ENCODE data around the gene LRRC3C. TPM values are rescaled to one million over a fixed set of nuclear protein-coding genes. Genes with fewer than 3 reads are reported as not detected.
"Not testable (repeated sequence)": the region's sequence is repeated elsewhere in the genome, so short reads cannot be mapped to it uniquely, and the experiment has no call there.

The LRRC3C gene, protein sequence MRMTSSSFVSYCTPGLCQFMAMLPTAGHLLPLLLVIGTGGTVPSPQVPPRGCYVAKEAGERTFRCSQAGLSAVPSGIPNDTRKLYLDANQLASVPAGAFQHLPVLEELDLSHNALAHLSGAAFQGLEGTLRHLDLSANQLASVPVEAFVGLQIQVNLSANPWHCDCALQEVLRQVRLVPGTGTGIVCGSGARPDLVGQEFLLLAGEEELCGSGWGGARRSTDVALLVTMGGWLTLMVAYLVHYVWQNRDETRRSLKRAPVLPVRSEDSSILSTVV
- not detected for polyA plus RNA-seq

DNA sequence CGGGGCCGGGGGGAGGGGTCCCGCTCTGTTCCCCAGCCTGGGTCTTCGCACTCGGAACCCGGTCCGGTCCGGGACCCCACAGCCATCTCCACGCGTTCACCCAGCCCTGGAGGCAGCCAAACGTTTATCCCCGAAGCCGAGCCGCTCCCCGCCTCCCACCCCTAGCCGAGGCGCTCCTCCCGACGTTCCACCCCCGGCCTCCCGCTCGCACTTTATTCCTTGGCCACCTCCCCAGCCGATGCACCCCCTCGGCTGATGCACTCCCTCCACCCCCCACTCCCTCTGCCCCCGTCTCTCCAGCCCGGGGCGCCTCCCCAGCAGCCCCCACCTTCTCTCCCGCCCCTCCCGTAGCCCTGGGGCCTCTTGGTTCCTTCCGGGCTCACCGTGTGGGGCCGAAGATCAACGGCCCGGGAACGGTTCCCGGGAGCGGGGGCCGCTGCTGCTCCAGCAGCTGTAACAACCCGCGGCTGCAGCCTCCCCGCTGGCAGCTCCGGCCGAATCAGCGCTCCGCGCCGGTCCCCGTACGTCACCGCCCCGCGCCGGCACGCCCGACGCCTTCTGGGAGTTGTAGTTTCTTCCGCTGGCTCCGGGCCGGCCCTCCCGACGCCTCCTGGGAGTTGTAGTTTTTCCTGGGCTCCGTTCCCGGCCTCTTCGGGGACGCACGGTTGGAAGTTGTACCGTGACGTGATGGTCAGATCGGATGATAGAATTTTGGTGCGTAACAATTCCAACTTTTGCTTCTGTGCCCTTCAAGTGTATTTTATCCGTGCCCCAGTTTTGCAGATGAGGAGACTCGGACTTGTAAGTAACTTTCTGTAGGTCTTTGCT is at the start of gene LRRC3C, which contains the start of gene ORMDL3:
LRRC3C (plus strand) TSS at position 632 of the 828 bp plus-strand sequence. CDS start 13,792 bp downstream, outside the sequence.
ORMDL3 (minus strand) TSS at position 501 of the 828 bp plus-strand sequence. CDS start 3,398 bp downstream, outside the sequence.
- Mint-ChIP-seq H3K4me1 (peaks cover 39 to 46% of the 10 kb centered on the region in 2 donors), H3K9me3 (no peaks in the 10 kb centered on the region), H3K4me3 (peak within 1 kb of the TSS; percentile 86 to 97 (median 94)), H3K36me3 (peaks cover 0 to 7% (median 3%) of the 10 kb centered on the region in 3 donors), H3K27me3 (ENCODE audit: low read depth in 3 of 3) (peaks cover 0 to 2% (median 0%) of the 10 kb centered on the region in 3 donors), H3K27ac (peak within 1 kb of the TSS; percentile 86 to 97 (median 92))
- peak; percentile 89 to 90 (median 90) for DNase-seq

DNA sequence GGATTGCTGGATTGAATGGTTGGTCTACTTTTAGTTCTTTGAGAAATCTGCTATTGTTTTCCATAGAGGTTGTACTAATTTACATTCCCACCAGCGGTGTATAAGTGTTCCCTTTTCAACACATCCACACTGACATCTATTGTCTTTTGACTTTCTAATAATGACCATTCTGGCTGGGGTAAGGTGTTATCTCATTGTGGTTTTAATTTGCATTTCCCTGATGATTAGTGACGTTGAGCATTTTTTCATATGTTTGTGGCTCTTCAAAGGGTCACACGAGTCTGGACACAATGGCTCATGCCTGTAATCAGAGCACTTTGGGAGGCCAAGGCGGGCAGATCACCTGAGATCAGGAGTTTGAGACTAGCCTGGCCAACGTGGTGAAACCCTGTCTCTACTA is 41.4 kb upstream of the LRRC3C start:
- not testable (repeated sequence) for H3K27me3 Mint-ChIP-seq (ENCODE audit: low read depth in 3 of 3); H3K4me1 Mint-ChIP-seq; H3K4me3 Mint-ChIP-seq; H3K36me3 Mint-ChIP-seq; DNase-seq; H3K9me3 Mint-ChIP-seq; H3K27ac Mint-ChIP-seq

GRCh38 chr17:39887078-39887477 is 40.5 kb upstream of the LRRC3C start:
- no peak for DNase-seq
- H3K4me1 Mint-ChIP-seq: peaks cover 0 to 5% of the 10 kb centered on the region in 2 donors
- H3K27me3 Mint-ChIP-seq (ENCODE audit: low read depth in 3 of 3): peaks cover 0 to 6% (median 0%) of the 10 kb centered on the region in 3 donors
- peaks cover 0 to 4% (median 3%) of the 10 kb centered on the region in 3 donors for H3K36me3 Mint-ChIP-seq
- H3K27ac Mint-ChIP-seq: no peak overlapping the region
- no peaks in the 10 kb centered on the region for H3K9me3 Mint-ChIP-seq
- no peak overlapping the region for H3K4me3 Mint-ChIP-seq

- Mint-ChIP-seq H3K4me1 (peaks cover 0 to 5% of the 10 kb centered on the region in 2 donors), H3K27ac (no peak overlapping the region), H3K9me3 (no peaks in the 10 kb centered on the region), H3K27me3 (ENCODE audit: low read depth in 3 of 3) (peaks cover 0 to 6% (median 2%) of the 10 kb centered on the region in 3 donors), H3K4me3 (no peak overlapping the region), H3K36me3 (peaks cover 0 to 4% (median 3%) of the 10 kb centered on the region in 3 donors)
- no peak for DNase-seq
These were observed 38.3 kb upstream of the LRRC3C start for GRCh38 chr17:39889200-39889599.

- H3K4me1 Mint-ChIP-seq: peaks cover 0 to 5% of the 10 kb centered on the region in 2 donors
- DNase-seq: no peak
- H3K9me3 Mint-ChIP-seq: no peaks in the 10 kb centered on the region
- H3K27ac Mint-ChIP-seq: peak overlapping the region in 4 of 6 donors; percentile 4 to 53 (median 18)
- H3K36me3 Mint-ChIP-seq: peaks cover 0 to 4% (median 3%) of the 10 kb centered on the region in 3 donors
- H3K27me3 Mint-ChIP-seq (ENCODE audit: low read depth in 3 of 3): peaks cover 0 to 5% (median 2%) of the 10 kb centered on the region in 3 donors
- H3K4me3 Mint-ChIP-seq: no peak overlapping the region
These were observed 32.7 kb upstream of the LRRC3C start for GRCh38 chr17:39894681-39895376.

GRCh38 chr17:39898088-39898487 is 29.4 kb upstream of the LRRC3C start:
- peaks cover 3 to 5% of the 10 kb centered on the region in 2 donors for H3K4me1 Mint-ChIP-seq
- H3K27me3 Mint-ChIP-seq (ENCODE audit: low read depth in 3 of 3): peaks cover 0 to 5% (median 0%) of the 10 kb centered on the region in 3 donors
- H3K36me3 Mint-ChIP-seq: peaks cover 0 to 11% (median 4%) of the 10 kb centered on the region in 3 donors
- no peak overlapping the region for H3K4me3 Mint-ChIP-seq
- no peaks in the 10 kb centered on the region for H3K9me3 Mint-ChIP-seq
- DNase-seq: no peak
- no peak overlapping the region for H3K27ac Mint-ChIP-seq

DNA sequence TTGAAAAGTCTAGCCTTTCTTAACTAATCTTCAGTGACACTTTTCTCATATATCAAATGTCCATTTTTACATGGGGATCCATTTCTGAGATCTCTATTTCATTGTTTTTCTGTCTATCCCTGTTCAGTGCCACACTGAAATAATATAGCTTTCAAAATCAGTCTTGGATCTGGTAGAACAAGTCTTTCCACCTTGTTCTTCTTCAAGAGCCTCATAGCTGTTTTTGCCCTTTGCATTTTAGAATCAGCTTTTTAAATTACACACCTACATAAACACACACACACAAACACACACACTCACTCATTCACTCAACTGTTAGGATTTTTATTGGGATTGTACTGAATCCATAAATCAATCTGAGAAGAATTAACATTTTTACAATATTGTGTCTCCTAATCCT is 28.3 kb upstream of the LRRC3C start:
- Mint-ChIP-seq H3K4me3 (no peak overlapping the region), H3K27ac (no peak overlapping the region), H3K36me3 (peaks cover 0 to 11% (median 4%) of the 10 kb centered on the region in 3 donors), H3K4me1 (peaks cover 15% of the 10 kb centered on the region in 2 donors), H3K27me3 (ENCODE audit: low read depth in 3 of 3) (peaks cover 0 to 5% (median 0%) of the 10 kb centered on the region in 3 donors), H3K9me3 (no peaks in the 10 kb centered on the region)
- DNase-seq: no peak

DNA sequence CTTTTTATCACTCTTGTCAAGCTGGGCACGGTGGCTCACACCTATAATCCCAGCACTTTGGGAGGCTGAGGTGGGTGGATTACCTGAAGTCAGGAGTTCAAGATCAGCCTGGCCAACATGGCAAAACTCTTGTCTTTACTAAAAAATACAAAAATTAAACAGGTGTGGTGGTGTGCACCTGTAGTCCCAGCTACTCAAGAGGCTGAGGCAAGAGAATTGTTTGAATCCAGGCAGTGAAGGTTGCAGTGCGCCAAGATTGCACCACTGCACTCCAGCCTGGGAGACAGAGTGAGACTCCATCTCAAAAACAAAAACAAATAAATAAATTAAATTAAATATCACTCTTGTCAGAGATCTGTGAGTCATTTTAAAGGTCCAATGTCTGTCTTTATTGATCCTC is 25.5 kb upstream of the LRRC3C start:
- H3K27ac Mint-ChIP-seq; DNase-seq; H3K4me3 Mint-ChIP-seq; H3K9me3 Mint-ChIP-seq; H3K27me3 Mint-ChIP-seq (ENCODE audit: low read depth in 3 of 3): not testable (repeated sequence)
- Mint-ChIP-seq H3K4me1 (peaks cover 21 to 26% of the 10 kb centered on the region in 2 donors), H3K36me3 (peaks cover 4 to 21% (median 11%) of the 10 kb centered on the region in 3 donors)

GRCh38 chr17:39903158-39903884 is 24.2 kb upstream of the LRRC3C start:
- H3K36me3 Mint-ChIP-seq: peaks cover 4 to 25% (median 13%) of the 10 kb centered on the region in 3 donors

GRCh38 chr17:39904990-39905288 is 22.6 kb upstream of the LRRC3C start:
- H3K36me3 Mint-ChIP-seq: peaks cover 11 to 37% (median 18%) of the 10 kb centered on the region in 3 donors
- no peak for DNase-seq
- H3K27me3 Mint-ChIP-seq (ENCODE audit: low read depth in 3 of 3): no peaks in the 10 kb centered on the region
- no peak overlapping the region for H3K4me3 Mint-ChIP-seq
- H3K9me3 Mint-ChIP-seq: no peaks in the 10 kb centered on the region
- peak overlapping the region in 1 of 6 donors; percentile 78 for H3K27ac Mint-ChIP-seq
- H3K4me1 Mint-ChIP-seq: peaks cover 21 to 26% of the 10 kb centered on the region in 2 donors

More at GRCh38 chr17:39903158-39903884, 24.2 kb upstream of the LRRC3C start:
- Mint-ChIP-seq H3K27ac (peak overlapping the region; percentile 66 to 86 (median 76)), H3K4me1 (peaks cover 21 to 26% of the 10 kb centered on the region in 2 donors), H3K4me3 (peak overlapping the region; percentile 60 to 82 (median 65)), H3K9me3 (no peaks in the 10 kb centered on the region), H3K27me3 (ENCODE audit: low read depth in 3 of 3) (no peaks in the 10 kb centered on the region)
- peak; percentile 14 to 44 (median 16) for DNase-seq

DNA sequence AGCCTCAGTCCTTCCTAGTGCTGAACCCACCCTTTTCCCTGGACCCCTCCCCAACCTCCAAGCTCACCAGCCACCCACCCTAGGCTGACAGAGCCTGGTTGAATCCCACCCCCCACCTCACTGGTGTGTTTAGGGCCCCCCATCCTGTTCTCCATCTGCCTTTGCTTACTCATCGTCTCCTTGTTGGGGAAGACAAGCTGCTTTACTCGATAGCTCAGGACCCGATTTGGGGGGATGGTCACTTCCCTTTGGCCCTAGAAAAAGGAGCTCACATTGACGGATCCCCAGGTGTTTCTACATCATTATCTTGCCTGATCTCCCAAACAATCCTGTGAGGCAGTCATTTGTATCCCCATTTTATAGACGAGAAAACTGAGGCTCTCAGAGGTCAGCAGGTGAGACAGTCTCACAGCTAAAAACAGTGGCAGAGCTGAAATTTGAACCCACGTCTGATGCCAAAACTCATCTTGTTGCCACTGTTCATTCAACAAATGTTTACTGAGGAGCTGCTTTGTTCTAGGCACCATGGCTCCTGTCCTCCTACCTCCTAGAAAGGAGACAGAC is 18.7 kb upstream of the LRRC3C start:
- Mint-ChIP-seq H3K36me3 (peaks cover 14 to 56% (median 21%) of the 10 kb centered on the region in 3 donors), H3K4me1 (peaks cover 10 to 13% of the 10 kb centered on the region in 2 donors), H3K9me3 (no peaks in the 10 kb centered on the region), H3K4me3 (no peak overlapping the region), H3K27me3 (ENCODE audit: low read depth in 3 of 3) (no peaks in the 10 kb centered on the region), H3K27ac (no peak overlapping the region)
- no peak for DNase-seq

DNA sequence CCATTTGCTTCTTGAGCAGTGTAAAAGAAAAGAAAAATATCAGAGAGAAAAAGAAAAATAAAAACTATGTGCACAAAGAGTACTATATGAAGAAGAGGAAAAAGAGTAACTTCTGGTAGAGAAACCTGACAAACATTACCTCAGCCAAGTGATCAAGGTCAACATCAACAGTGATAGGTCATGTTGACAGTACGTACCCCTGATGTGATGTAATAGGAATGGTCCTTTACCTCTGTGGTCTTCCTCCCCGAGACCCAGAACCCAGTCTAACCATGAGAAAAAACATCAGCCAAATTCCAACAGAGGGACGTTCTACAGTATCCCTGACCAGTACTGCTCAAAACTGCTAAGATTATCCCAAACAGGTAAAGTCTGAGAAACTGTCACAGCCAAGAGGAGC is 13.5 kb upstream of the LRRC3C start:
- H3K4me1 Mint-ChIP-seq: peaks cover 4 to 5% of the 10 kb centered on the region in 2 donors
- H3K4me3 Mint-ChIP-seq: no peak overlapping the region
- no peak for DNase-seq
- H3K9me3 Mint-ChIP-seq: no peaks in the 10 kb centered on the region
- no peaks in the 10 kb centered on the region for H3K27me3 Mint-ChIP-seq (ENCODE audit: low read depth in 3 of 3)
- H3K36me3 Mint-ChIP-seq: peaks cover 17 to 65% (median 31%) of the 10 kb centered on the region in 3 donors
- no peak overlapping the region for H3K27ac Mint-ChIP-seq

DNA sequence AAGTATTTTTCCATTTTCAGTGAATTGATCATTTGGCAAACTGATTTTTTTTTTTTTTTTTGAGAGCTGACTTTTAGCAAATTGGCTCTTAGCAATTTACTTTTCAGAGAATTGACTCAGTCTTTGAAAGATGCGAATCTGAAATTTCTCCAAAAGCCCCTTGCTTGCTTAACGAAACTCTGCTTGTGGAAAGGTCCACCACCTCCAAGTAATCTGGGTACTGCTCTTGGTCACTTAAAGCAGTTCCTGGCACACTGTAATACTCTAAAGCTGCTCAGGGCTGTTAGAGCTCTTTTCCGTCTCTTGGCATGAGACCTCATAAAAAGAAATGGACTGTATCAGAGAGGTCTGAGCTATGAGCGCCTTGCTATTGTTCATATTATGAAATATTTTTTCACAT is 12.0 kb upstream of the LRRC3C start:
- peaks cover 11 to 54% (median 27%) of the 10 kb centered on the region in 3 donors for H3K36me3 Mint-ChIP-seq
- H3K4me1 Mint-ChIP-seq: peaks cover 6 to 9% of the 10 kb centered on the region in 2 donors
- H3K9me3 Mint-ChIP-seq: no peaks in the 10 kb centered on the region
- peak overlapping the region in 1 of 6 donors; percentile 17 for H3K27ac Mint-ChIP-seq
- peaks cover 0 to 1% (median 0%) of the 10 kb centered on the region in 3 donors for H3K27me3 Mint-ChIP-seq (ENCODE audit: low read depth in 3 of 3)
- DNase-seq: no peak
- no peak overlapping the region for H3K4me3 Mint-ChIP-seq

Data from immature natural killer cell (primary cell).